Measurements from ENCODE around the gene RUNDC3A. TPM values are rescaled to one million over a fixed set of nuclear protein-coding genes. Genes with fewer than 3 reads are reported as not detected.

Gene RUNDC3A
- total RNA-seq, 1 donor from 2014 or later = 3.3 TPM

DNA sequence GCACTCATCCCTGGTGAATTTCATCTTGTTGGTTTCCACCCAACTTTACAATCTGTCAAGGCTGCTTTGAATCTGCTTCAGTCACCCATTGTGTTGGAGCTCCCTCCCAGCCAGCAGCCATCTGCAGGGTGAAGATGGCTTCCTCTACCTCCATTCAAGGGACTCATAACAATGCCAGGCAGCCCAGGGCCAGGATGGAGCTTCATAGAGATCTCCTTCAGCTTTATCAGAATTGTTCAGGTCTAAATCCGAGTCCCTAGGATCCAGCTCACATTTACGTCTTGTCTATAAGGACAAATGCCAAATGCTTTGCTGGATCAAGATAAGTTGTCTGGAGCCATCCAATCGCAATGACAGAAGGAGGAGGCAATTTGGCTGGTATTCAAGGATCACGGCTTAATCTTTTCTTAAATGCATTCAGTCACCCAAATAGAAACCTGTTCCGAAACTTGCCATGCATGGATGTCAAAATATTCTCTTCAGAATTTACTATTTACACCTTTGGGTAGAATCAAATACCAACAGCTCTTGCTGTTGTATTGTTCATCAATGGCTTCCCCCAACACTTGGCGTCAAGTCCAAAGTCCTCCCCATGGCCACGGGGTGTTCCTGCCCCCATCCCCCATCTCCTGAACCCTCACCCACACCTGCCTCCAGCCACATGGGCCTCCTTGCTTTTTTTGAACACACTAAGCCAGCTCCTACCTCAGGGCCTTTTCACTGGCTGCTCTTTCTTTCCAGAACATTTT lies 59.0 kb downstream of the RUNDC3A start:
- Histone ChIP-seq H3K36me3 (ENCODE audit: control insufficient read depth, insufficient read depth, low read length) (no peaks in the 10 kb centered on the region), H3K27me3 (ENCODE audit: control insufficient read depth, insufficient read depth, low read length) (peaks cover 8% of the 10 kb centered on the region), H3K4me3 (ENCODE audit: low read depth, low read length) (no peak overlapping the region)
- no peak for DNase-seq (ENCODE audit: low read depth)
- TF ChIP-seq, protein P1, sequence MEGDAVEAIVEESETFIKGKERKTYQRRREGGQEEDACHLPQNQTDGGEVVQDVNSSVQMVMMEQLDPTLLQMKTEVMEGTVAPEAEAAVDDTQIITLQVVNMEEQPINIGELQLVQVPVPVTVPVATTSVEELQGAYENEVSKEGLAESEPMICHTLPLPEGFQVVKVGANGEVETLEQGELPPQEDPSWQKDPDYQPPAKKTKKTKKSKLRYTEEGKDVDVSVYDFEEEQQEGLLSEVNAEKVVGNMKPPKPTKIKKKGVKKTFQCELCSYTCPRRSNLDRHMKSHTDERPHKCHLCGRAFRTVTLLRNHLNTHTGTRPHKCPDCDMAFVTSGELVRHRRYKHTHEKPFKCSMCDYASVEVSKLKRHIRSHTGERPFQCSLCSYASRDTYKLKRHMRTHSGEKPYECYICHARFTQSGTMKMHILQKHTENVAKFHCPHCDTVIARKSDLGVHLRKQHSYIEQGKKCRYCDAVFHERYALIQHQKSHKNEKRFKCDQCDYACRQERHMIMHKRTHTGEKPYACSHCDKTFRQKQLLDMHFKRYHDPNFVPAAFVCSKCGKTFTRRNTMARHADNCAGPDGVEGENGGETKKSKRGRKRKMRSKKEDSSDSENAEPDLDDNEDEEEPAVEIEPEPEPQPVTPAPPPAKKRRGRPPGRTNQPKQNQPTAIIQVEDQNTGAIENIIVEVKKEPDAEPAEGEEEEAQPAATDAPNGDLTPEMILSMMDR (IDR thresholded peaks at IDR 0.05; ENCODE audit: insufficient read depth, low read length, poor library complexity, severe bottlenecking) = no peak

Other genes with a start within 250 kb of the RUNDC3A start
- gene LSM12, start 241.9 kb upstream of the RUNDC3A start, total RNA-seq = 39.1 and 52.7 TPM in 2 replicates
- gene G6PC3, start 237.9 kb upstream of the RUNDC3A start, total RNA-seq = 37.5 and 53.9 TPM in 2 replicates
- gene HDAC5, start 185.0 kb upstream of the RUNDC3A start, total RNA-seq = 32.5 and 37.7 TPM in 2 replicates
- gene HROB, start 166.7 kb upstream of the RUNDC3A start, total RNA-seq = 3.1 and 3.8 TPM in 2 replicates
- gene ASB16, start 137.9 kb upstream of the RUNDC3A start, total RNA-seq = not detected in 2 replicates
- 35.0 and 40.5 TPM in 2 replicates for gene TMUB2, start 121.6 kb upstream of the RUNDC3A start, total RNA-seq
- gene ATXN7L3, start 108.7 kb upstream of the RUNDC3A start, total RNA-seq = 50.8 and 65.9 TPM in 2 replicates
- gene UBTF, start 88.9 kb upstream of the RUNDC3A start, total RNA-seq = 35.7 and 41.7 TPM in 2 replicates
- gene SLC4A1, start 40.5 kb upstream of the RUNDC3A start, total RNA-seq = not detected in 2 replicates
- 145 and 146 TPM in 2 replicates for gene SLC25A39, start 16.2 kb downstream of the RUNDC3A start, total RNA-seq
- gene GRN, start 36.7 kb downstream of the RUNDC3A start, total RNA-seq = 521 and 704 TPM in 2 replicates
- gene FAM171A2, start 55.3 kb downstream of the RUNDC3A start, total RNA-seq = 12.6 and 16.3 TPM in 2 replicates
- 0.04 and 0.14 TPM in 2 replicates for gene ITGA2B, start 81.0 kb downstream of the RUNDC3A start, total RNA-seq
- gene GPATCH8, start 194.8 kb downstream of the RUNDC3A start, total RNA-seq = 30.9 and 34.9 TPM in 2 replicates
- 8.1 and 11.2 TPM in 2 replicates for gene FZD2, start 248.9 kb downstream of the RUNDC3A start, total RNA-seq